Caco-2 (cell line): ENCODE results near the gene DIP2A. TPM values are rescaled to one million over a fixed set of nuclear protein-coding genes. Genes with fewer than 3 reads are reported as not detected.

Experiments used
- BruUV-seq: library from RNA; stranded (reverse); fragments of 400-500 nt; replicated peaks from 2 replicates; lab custom pipeline; 2021; lab: Mats Ljungman, UMichigan
- CTCF ChIA-PET: fragments of 300-600 bp; sonication (Branson Sonifier 250); formaldehyde crosslinking; loops from one replicate; lab custom pipeline; 2022; ENCODE audit warnings: antibody characterized with exemption; lab: Charles Lee
- POLR2A ChIA-PET: fragments of 300-600 bp; sonication (Branson Sonifier 250); formaldehyde crosslinking; loops from one replicate; lab custom pipeline; 2022; ENCODE audit warnings: antibody characterized with exemption; lab: Charles Lee
- DNase-seq, 2 experiments: peaks; one replicate each; pipeline versions ENCODE4 v3.0.0 to v3.0.0-alpha.2; 2020 to 2022
- H3K27me3 ChIP-seq: replicated peaks from 2 replicates; pipeline ENCODE4 v1.6.0; 2011; ENCODE audit warnings: low read length; ENCODE audit not compliant: control insufficient read depth, insufficient read depth
- H3K36me3 ChIP-seq: 2 replicates; pipeline ENCODE4 v1.5.1; 2011; ENCODE audit warnings: low read length; ENCODE audit not compliant: control insufficient read depth, insufficient read depth
- H3K4me1 ChIP-seq: fragments of 250-450 bp; sonication (Bioruptor Pico); 2 replicates; pipeline ENCODE4 v1.5.1; 2020; ENCODE audit warnings: mild to moderate bottlenecking
- H3K4me3 ChIP-seq: 2 replicates; pipeline ENCODE4 v1.5.1; 2011; ENCODE audit warnings: low read depth, mild to moderate bottlenecking, control low read depth, low read length
- H3K9me3 ChIP-seq: fragments of 250-450 bp; sonication (Bioruptor Pico); 2 replicates; pipeline ENCODE4 v1.5.1; 2020; ENCODE audit warnings: mild to moderate bottlenecking, moderate library complexity
- H3K27ac Mint-ChIP-seq: one replicate; pipeline ENCODE4 v1.8.0; 2022; ENCODE audit warnings: mixed read lengths; ENCODE audit not compliant: unreplicated experiment
- H3K27me3 Mint-ChIP-seq: one replicate; pipeline ENCODE4 v1.8.0; 2022; ENCODE audit warnings: mixed read lengths; ENCODE audit not compliant: insufficient read depth, unreplicated experiment
- H3K36me3 Mint-ChIP-seq: one replicate; pipeline ENCODE4 v1.8.0; 2022; ENCODE audit warnings: mild to moderate bottlenecking, mixed read lengths; ENCODE audit not compliant: insufficient read depth, unreplicated experiment
- H3K4me1 Mint-ChIP-seq: one replicate; pipeline ENCODE4 v1.8.0; 2022; ENCODE audit warnings: low read depth, mixed read lengths; ENCODE audit not compliant: unreplicated experiment
- H3K4me3 Mint-ChIP-seq: one replicate; pipeline ENCODE4 v1.8.0; 2022; ENCODE audit warnings: mild to moderate bottlenecking, moderate library complexity, mixed read lengths; ENCODE audit not compliant: unreplicated experiment
- H3K9me3 Mint-ChIP-seq: one replicate; pipeline ENCODE4 v1.8.0; 2022; ENCODE audit warnings: mixed read lengths; ENCODE audit not compliant: unreplicated experiment
- intact Hi-C: fragments of 100-400 bp; cut with micrococcal nuclease; formaldehyde crosslinking; loops from one replicate; pipeline ENCODE4 v1.10.0; 2022; ENCODE audit not compliant: unreplicated experiment
- total RNA-seq: library from RNA; stranded (reverse); gene quantifications from 2 replicates; pipeline ENCODE4 v1.2.3, GENCODE V29; 2022
- TF ChIP-seq, protein P1 (sequence below), 2 experiments: fragments of 200-600 bp in 1 of 2; IDR thresholded peaks; 1 replicate in 1 of 2; 2 replicates in 1 of 2; pipeline versions ENCODE4 v1.5.1 to v1.8.0; 2011 to 2022; ENCODE audit warnings: antibody characterized with exemption in 1 of 2, control low read depth in 1 of 2, inconsistent platforms in 1 of 2, low read depth in 1 of 2, low read length in 1 of 2, mild to moderate bottlenecking in 1 of 2, moderate library complexity in 1 of 2; ENCODE audit not compliant: insufficient read depth in 1 of 2, severe bottlenecking in 1 of 2, unreplicated experiment in 1 of 2

DIP2A gene
- total RNA-seq, 1 experiment from 2014 or later = 44.6 TPM

DNA sequence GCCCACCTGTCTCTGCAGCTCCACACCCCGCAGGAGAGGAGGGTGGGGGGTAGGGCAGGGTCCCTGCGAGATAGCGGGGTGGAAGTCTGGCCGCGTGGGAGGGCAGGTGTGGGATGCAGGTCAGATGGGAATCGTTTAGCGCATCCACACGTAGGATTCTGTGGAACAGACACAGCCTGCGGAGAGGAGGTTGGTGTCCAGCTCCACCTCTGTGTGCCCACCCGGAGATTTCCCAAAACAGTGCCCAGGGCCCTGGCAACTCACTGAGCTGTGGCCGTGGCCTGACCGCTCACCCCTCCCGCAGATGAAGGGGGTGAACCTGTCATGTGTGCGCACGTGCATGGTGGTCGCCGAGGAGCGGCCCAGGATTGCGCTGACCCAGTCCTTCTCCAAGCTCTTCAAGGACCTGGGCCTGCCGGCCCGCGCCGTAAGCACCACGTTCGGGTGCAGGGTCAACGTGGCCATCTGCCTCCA, 99.3 kb downstream of the DIP2A start:
- no TSS peak for BruUV-seq
- POLR2A ChIA-PET = no interaction called here
- H3K36me3 Mint-ChIP-seq = peaks cover 45% of the 10 kb centered on the region

DNA sequence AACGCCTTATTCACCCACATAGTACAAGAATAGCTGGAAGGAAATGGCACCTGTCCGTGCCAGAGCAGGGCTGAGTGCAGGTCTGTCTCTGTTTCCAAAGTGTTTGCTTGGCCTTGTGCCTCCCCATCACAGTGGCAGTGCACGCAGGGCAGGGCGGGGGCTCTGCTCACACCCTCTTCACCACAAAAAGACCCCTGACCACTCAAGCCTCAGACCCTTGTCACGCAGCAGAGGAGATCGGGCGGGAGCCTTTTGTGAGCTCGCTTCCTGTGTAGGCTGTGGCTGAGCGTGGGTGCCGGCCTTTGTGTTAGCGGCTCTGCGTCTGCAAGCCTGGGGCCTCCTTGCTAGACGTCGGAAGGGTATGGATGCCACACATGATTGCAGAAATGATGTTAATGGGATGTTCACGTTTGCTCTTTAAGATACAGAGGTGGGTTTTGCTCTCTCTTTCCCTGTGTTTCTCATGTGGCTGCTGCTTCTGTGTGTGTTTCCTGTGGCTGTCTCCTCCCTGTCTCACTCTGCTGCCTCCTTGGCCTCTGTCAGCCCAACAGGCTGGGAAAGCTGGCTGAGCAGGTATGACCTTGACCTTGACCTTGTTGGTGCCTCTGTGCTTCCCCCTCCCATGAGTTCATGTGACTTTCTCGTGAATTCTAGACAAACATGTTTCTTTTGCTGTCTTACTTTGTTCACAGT, 100.7 kb downstream of the DIP2A start:
- DNase-seq = no peak
- BruUV-seq = no TSS peak
- no peaks in the 10 kb centered on the region for H3K4me1 Mint-ChIP-seq
- Histone ChIP-seq H3K27me3 (no peaks in the 10 kb centered on the region), H3K4me3 (no peak overlapping the region), H3K4me1 (no peaks in the 10 kb centered on the region), H3K9me3 (no peaks in the 10 kb centered on the region), H3K36me3 (no peaks in the 10 kb centered on the region; the same call in 1 of the 2 replicates)
- intact Hi-C loops = no loop called here
- CTCF ChIA-PET = no interaction called here
- H3K9me3 Mint-ChIP-seq = no peaks in the 10 kb centered on the region
- peaks cover 45% of the 10 kb centered on the region for H3K36me3 Mint-ChIP-seq
- no peak overlapping the region for H3K27ac Mint-ChIP-seq
- POLR2A ChIA-PET = no interaction called here
- TF ChIP-seq, protein P1, sequence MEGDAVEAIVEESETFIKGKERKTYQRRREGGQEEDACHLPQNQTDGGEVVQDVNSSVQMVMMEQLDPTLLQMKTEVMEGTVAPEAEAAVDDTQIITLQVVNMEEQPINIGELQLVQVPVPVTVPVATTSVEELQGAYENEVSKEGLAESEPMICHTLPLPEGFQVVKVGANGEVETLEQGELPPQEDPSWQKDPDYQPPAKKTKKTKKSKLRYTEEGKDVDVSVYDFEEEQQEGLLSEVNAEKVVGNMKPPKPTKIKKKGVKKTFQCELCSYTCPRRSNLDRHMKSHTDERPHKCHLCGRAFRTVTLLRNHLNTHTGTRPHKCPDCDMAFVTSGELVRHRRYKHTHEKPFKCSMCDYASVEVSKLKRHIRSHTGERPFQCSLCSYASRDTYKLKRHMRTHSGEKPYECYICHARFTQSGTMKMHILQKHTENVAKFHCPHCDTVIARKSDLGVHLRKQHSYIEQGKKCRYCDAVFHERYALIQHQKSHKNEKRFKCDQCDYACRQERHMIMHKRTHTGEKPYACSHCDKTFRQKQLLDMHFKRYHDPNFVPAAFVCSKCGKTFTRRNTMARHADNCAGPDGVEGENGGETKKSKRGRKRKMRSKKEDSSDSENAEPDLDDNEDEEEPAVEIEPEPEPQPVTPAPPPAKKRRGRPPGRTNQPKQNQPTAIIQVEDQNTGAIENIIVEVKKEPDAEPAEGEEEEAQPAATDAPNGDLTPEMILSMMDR (IDR thresholded peaks at IDR 0.05; ENCODE audit: insufficient read depth in 1 of 2, low read depth in 1 of 2, low read length in 1 of 2, severe bottlenecking in 1 of 2, unreplicated experiment in 1 of 2) = no peak
- H3K27me3 Mint-ChIP-seq = no peaks in the 10 kb centered on the region
- no peak overlapping the region for H3K4me3 Mint-ChIP-seq

More for the DNA sequence above, 99.3 kb downstream of the DIP2A start:
- DNase-seq = no peak
- Histone ChIP-seq H3K4me1 (no peaks in the 10 kb centered on the region), H3K9me3 (no peaks in the 10 kb centered on the region), H3K36me3 (no peaks in the 10 kb centered on the region; the same call in 1 of the 2 replicates), H3K4me3 (no peak overlapping the region), H3K27me3 (no peaks in the 10 kb centered on the region)
- no peaks in the 10 kb centered on the region for H3K9me3 Mint-ChIP-seq
- no peaks in the 10 kb centered on the region for H3K27me3 Mint-ChIP-seq
- H3K4me3 Mint-ChIP-seq = no peak overlapping the region
- intact Hi-C loops = no loop called here
- no peaks in the 10 kb centered on the region for H3K4me1 Mint-ChIP-seq
- TF ChIP-seq, protein P1 (IDR thresholded peaks at IDR 0.05; ENCODE audit: insufficient read depth in 1 of 2, low read depth in 1 of 2, low read length in 1 of 2, severe bottlenecking in 1 of 2, unreplicated experiment in 1 of 2) = no peak
- CTCF ChIA-PET = no interaction called here
- no peak overlapping the region for H3K27ac Mint-ChIP-seq

DNA sequence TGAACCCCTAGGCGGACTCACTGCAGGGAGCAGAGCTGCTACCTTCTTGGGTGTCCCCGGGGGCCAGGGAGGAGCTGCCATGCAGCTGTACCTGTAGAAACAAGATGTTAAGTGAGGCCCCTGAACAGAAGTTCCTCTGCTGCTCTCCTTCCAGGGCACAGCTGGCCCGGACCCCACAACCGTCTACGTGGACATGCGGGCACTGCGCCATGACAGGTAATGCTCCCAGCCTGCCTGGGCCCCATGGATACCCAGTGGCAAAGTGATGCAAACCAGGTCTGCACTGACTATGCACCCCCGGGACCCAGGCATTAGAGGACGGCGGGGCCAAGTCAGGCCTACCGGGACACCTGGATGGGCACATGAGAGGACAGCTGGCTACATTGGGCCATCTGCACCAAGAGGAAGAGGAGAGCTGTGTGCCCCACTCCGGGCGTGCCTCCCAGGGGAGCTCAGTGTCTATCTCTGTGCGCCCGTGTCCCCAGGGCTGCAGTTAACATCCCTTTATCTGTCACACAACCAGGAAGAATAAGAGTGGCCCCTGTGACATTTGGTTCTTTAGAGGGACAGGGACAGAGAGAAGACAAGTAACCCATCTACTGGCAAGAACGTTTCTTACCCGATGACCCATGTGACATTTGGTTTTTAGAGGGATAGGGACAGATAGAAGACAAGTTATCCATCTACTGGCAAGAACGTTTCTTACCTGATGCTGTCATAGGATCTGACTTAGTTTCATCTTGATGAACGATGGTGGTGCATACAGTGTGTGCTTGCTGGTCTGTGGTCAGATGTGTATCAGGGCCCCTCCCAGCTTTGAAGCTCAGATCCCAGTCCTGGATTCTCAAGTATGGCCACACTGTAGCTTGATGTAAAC, 102.1 kb downstream of the DIP2A start:
- Histone ChIP-seq H3K36me3 (no peaks in the 10 kb centered on the region; the same call in 1 of the 2 replicates), H3K9me3 (no peaks in the 10 kb centered on the region), H3K4me1 (no peaks in the 10 kb centered on the region), H3K4me3 (no peak overlapping the region), H3K27me3 (no peaks in the 10 kb centered on the region)
- peaks cover 49% of the 10 kb centered on the region for H3K36me3 Mint-ChIP-seq
- no TSS peak for BruUV-seq
- H3K27ac Mint-ChIP-seq = no peak overlapping the region
- POLR2A ChIA-PET = no interaction called here
- intact Hi-C loops = no loop called here
- TF ChIP-seq, protein P1 (IDR thresholded peaks at IDR 0.05; ENCODE audit: insufficient read depth in 1 of 2, low read depth in 1 of 2, low read length in 1 of 2, severe bottlenecking in 1 of 2, unreplicated experiment in 1 of 2) = no peak
- no peaks in the 10 kb centered on the region for H3K27me3 Mint-ChIP-seq
- no peak overlapping the region for H3K4me3 Mint-ChIP-seq
- DNase-seq = no peak
- CTCF ChIA-PET = no interaction called here
- no peaks in the 10 kb centered on the region for H3K4me1 Mint-ChIP-seq
- no peaks in the 10 kb centered on the region for H3K9me3 Mint-ChIP-seq
